Subcutaneous abdominal adipose tissue (tissue), 5 donors: ENCODE measurements around the gene MAML2.

Source experiments
- H3K27ac ChIP-seq: one replicate; pipeline ENCODE4 v1.7.0; 2013; ENCODE audit warnings: low read depth, mild to moderate bottlenecking, inconsistent platforms, low read length, moderate library complexity
- H3K27me3 ChIP-seq, 5 donors: one replicate each; pipeline ENCODE4 v1.7.0; 2013; ENCODE audit warnings: low read length in 5 of 5, inconsistent platforms in 1 of 5; ENCODE audit not compliant: control insufficient read depth in 5 of 5, insufficient read depth in 4 of 5
- H3K36me3 ChIP-seq, 5 donors: one replicate each; pipeline ENCODE4 v1.7.0; 2013; ENCODE audit warnings: low read length in 5 of 5; ENCODE audit not compliant: control insufficient read depth in 5 of 5, insufficient read depth in 5 of 5
- H3K4me1 ChIP-seq, 5 donors: one replicate each; pipeline ENCODE4 v1.7.0; 2013; ENCODE audit warnings: low read length in 5 of 5, mild to moderate bottlenecking in 3 of 5, moderate library complexity in 1 of 5; ENCODE audit not compliant: control insufficient read depth in 5 of 5, insufficient read depth in 5 of 5
- H3K4me3 ChIP-seq, 5 donors: one replicate each; pipeline ENCODE4 v1.7.0; 2013; ENCODE audit warnings: low read length in 5 of 5, low read depth in 1 of 5
- H3K9ac ChIP-seq, 5 donors: one replicate each; pipeline ENCODE4 v1.7.0; 2013; ENCODE audit warnings: low read length in 5 of 5, mild to moderate bottlenecking in 4 of 5, moderate library complexity in 3 of 5
- H3K9me3 ChIP-seq, 5 donors: one replicate each; pipeline ENCODE4 v1.7.0; 2013; ENCODE audit warnings: low read length in 5 of 5; ENCODE audit not compliant: control insufficient read depth in 5 of 5
- donor health status: healthy.
- donor health status: healthy.
- donor health status: healthy.
- donor health status: healthy.
- donor health status: healthy.

The MAML2 gene

DNA sequence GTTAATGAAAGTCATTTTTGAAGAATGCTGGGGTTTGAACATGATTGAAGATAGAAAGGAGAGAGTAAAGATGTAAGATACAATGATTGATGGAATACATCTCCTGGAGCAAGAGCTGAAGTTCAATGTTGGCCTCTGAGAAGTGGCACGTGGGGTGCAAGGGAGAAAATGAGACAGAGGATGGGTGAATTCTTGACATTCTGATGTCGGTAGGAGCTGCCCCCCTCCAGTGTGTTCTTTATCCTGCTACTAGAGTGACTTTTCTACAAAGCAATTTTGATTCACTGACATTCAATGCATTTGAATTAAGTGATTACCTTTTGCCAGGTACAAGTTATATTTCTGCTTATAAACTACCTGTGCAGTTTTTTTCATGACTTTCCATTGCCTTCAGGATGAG lies 260.1 kb downstream of the MAML2 start:
- Histone ChIP-seq H3K36me3 (no peaks in the 10 kb centered on the region), H3K27ac (no peak overlapping the region), H3K4me3 (no peak overlapping the region), H3K9ac (no peak overlapping the region), H3K4me1 (peaks cover 2 to 32% (median 24%) of the 10 kb centered on the region in 5 donors), H3K9me3 (no peaks in the 10 kb centered on the region), H3K27me3 (no peaks in the 10 kb centered on the region)

DNA sequence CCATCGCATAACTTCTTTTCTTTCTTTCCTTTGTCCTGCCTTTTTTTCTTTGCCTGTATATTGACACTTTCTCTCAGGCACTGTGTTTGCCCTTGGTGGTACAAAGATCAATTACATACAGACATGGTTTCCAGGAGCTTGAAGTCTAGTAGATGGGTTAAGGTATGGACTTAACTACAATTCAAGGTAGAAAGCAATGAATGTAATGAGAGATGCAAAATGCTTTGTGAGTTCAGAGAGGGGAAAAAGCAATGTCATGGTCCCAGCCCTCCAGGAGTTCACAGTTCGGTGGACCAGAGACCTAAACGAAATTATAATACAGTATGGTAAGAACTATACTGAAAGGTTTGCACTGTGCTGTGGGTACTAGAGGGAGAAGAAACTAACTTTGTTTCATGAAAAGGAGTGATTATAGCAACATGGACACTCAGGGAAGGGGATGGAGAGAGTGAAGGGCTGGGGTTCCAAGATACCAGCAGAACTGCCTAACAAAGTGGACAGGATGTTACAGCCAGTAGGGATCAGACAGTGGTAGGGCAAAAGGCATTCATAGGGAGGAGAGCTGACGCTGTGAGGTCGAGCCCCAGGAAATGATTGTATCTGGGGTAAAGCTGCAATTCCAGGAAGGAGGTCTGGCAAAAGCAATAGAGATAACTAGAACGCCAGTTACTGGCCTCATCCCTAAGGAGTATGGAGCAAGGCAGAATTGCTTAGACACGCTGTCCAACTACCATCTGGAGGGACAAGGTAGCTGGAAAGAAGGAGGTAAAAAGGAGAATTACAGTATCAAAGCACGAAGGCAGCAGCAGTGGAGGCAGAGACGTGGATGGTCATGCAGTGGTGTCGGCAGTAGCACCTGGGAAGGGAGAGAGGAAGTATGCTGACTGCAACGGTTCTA lies 260.7 kb downstream of the MAML2 start:
- no peaks in the 10 kb centered on the region for H3K9me3 ChIP-seq

DNA sequence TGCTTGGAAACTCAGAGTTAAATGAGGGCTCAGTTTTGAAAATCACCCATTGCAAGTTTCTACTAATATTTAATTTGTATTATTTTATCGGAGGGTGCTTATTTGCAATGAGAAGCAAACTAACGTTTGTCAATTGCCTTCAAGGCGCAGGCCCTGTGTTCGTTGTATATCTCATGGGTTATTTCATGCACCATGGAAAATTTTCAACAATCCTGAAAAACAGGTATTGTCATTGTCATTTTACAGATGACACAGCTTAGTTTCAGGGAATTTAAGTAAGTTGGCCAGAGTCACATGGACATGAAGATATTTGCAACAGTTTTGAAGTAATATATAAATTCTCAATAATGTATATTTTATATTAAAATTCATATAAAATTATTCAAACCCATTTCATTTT lies 261.4 kb downstream of the MAML2 start:
- Histone ChIP-seq H3K36me3 (no peaks in the 10 kb centered on the region), H3K9me3 (no peaks in the 10 kb centered on the region), H3K27ac (no peak overlapping the region), H3K4me3 (no peak overlapping the region), H3K4me1 (peaks cover 3 to 40% (median 30%) of the 10 kb centered on the region in 5 donors), H3K9ac (no peak overlapping the region), H3K27me3 (no peaks in the 10 kb centered on the region)

More for the DNA sequence above, 260.7 kb downstream of the MAML2 start:
- H3K36me3 ChIP-seq, result no peaks in the 10 kb centered on the region
- peak overlapping the region; percentile 4 for H3K27ac ChIP-seq
- peaks cover 2 to 34% (median 25%) of the 10 kb centered on the region in 5 donors for H3K4me1 ChIP-seq
- no peaks in the 10 kb centered on the region for H3K27me3 ChIP-seq
- peak overlapping the region in 1 of 5 donors; percentile 8 for H3K4me3 ChIP-seq
- H3K9ac ChIP-seq, result no peak overlapping the region

DNA sequence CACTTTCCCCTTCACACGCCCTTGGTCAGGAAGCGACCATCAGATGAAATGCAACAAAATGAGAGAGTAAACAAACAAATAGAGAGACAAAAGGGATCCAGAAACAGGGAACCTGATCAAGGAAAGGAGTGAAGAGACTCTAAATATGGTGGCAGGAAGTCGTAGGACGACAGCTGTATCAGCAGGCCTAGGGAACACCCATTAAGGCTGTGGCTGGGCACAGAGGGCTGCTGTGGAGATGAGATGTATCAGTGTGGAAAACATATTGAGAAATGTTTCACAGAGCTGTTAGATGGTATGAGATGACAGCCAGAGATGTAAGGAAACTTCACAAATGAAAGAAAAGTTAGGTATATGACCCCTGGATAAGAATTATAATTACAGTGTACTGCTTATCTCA lies 263.3 kb downstream of the MAML2 start:
- no peak overlapping the region for H3K4me3 ChIP-seq
- no peaks in the 10 kb centered on the region for H3K27me3 ChIP-seq
- H3K9me3 ChIP-seq, result no peaks in the 10 kb centered on the region
- H3K4me1 ChIP-seq, result peaks cover 14 to 56% (median 49%) of the 10 kb centered on the region in 5 donors
- no peak overlapping the region for H3K9ac ChIP-seq
- no peak overlapping the region for H3K27ac ChIP-seq
- no peaks in the 10 kb centered on the region for H3K36me3 ChIP-seq

DNA sequence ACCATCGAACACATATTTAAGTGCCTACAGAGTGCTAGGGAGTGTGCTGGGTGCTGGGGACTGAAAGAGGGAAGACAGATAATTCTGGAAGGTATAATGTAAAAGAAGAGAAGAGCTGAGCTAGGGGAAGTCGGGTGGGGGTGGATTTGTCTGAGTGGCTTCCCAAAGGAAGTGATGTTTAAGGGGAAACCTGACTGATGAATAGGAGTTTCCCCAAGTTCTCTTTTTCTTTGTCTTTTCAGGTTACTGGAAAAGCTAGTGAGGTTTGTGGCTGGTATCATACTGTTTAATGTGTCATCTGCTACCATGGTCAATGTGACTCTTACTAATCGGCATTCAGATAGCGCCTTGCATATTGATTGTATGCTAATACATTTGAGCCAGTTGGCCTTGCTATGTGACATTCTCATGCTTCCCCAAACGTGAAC lies 267.4 kb downstream of the MAML2 start:
- H3K27me3 ChIP-seq, result no peaks in the 10 kb centered on the region
- peak overlapping the region in 2 of 5 donors; percentile 20 to 50 for H3K9ac ChIP-seq
- peak overlapping the region; percentile 79 for H3K27ac ChIP-seq
- no peaks in the 10 kb centered on the region for H3K9me3 ChIP-seq
- peaks cover 0 to 4% (median 0%) of the 10 kb centered on the region in 5 donors for H3K36me3 ChIP-seq
- H3K4me1 ChIP-seq, result peaks cover 12 to 49% (median 41%) of the 10 kb centered on the region in 5 donors
- H3K4me3 ChIP-seq, result no peak overlapping the region

DNA sequence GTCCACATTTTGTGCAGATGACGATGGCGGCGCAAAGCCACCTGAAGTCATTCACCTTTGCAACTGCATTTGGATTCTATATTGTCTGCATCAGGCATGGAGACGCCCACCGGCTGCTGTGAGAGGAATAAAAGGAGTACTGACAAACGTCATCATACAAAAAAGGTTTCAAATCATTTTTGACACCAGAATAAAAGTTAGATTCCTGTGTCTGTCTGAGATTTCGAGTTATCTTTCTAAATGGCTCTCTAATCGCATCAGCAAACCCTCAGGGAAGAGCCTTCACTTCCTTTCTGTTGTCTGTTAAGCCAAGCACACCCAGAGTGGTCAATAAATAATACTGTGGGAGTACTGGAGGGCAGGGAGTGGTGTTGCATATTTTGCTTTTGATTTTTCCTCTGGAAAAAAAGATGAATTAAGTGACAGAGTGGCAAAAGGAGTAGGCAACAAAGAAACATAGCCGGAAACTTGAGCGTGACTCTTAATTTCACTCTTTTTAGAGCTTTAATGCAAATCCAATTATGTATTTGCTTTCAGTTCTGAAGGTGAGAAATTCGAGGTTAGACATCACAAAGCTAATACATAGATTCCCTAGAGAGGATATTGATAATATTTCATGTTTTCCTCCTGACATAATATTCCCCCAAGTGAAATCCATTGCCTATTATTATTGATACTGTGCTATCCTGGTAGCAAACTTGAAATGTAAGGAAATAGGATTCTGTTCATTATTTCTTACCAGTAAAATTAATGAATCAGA lies 268.3 kb downstream of the MAML2 start:
- Histone ChIP-seq H3K9me3 (no peaks in the 10 kb centered on the region), H3K36me3 (peaks cover 0 to 6% (median 0%) of the 10 kb centered on the region in 5 donors), H3K4me1 (peaks cover 12 to 52% (median 41%) of the 10 kb centered on the region in 5 donors), H3K4me3 (no peak overlapping the region), H3K27me3 (no peaks in the 10 kb centered on the region), H3K27ac (peak overlapping the region; percentile 79), H3K9ac (peak overlapping the region in 3 of 5 donors; percentile 20 to 50 (median 35))

DNA sequence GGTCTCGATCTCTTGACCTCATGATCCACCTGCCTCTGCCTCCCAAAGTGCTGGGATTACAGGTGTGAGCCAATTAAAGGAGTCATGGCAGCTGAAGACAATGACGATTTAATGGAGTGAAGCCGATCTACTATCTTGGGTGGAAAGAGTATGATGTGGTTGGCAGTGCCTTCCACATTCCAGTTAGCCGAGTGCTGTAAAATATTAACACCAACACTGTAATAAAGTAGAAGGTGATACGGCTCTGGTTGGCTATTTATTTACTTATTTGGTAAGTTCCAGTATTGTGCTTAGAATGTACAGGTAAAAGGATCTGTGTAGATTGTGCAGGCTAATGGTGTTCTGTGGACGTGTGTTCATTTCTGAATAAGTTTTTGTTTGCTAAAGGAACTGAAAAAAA lies 269.5 kb downstream of the MAML2 start:
- Histone ChIP-seq H3K4me3 (no peak overlapping the region), H3K36me3 (peaks cover 0 to 6% (median 0%) of the 10 kb centered on the region in 5 donors), H3K9me3 (no peaks in the 10 kb centered on the region), H3K9ac (no peak overlapping the region), H3K27ac (no peak overlapping the region), H3K27me3 (no peaks in the 10 kb centered on the region), H3K4me1 (peaks cover 12 to 49% (median 37%) of the 10 kb centered on the region in 5 donors)

DNA sequence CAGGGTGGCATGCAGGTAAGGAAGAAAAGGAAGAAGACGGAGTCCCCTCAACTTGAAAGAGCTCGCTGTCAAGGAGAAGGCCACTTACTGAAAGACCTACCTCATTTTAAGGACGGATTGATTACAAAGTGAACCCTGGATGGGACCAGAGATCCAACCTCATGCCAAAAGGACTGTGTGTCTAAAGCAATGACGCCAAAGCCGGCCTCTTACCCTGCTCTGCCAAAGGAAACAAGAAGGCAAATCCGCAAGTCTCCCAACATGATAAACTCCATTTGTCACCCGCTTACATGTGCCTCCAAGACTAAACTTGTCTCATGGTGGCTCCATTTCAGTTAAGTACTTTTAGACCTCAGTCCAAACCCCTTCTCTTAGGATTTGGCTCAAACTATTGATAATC lies 270.4 kb downstream of the MAML2 start:
- Histone ChIP-seq H3K36me3 (peaks cover 0 to 6% (median 0%) of the 10 kb centered on the region in 5 donors), H3K4me1 (peaks cover 12 to 45% (median 32%) of the 10 kb centered on the region in 5 donors), H3K9me3 (no peaks in the 10 kb centered on the region), H3K27me3 (no peaks in the 10 kb centered on the region), H3K9ac (no peak overlapping the region), H3K27ac (no peak overlapping the region), H3K4me3 (no peak overlapping the region)

DNA sequence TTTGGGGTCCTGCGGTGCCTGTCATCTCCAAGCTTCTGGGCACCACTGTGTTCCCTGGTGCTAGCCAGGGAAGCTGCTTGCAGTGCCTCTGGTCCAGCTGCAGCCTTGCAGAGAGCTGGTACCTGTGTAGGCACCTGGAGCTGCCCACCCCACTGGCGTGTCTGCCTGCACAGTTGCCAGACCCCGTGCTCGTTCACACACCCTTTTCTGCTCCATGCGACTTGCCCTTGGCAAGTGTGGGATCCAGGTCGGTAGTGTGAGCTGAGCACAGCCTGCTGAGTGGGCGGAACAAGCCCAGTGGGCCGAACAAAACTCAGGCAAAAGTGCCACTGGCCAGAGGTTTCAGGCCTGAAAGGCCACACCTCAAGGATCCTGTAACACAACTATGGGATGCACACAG lies 272.5 kb downstream of the MAML2 start:
- Histone ChIP-seq H3K27ac (no peak overlapping the region), H3K4me1 (peaks cover under 1 to 30% (median 14%) of the 10 kb centered on the region in 5 donors), H3K9ac (no peak overlapping the region), H3K4me3 (no peak overlapping the region), H3K9me3 (no peaks in the 10 kb centered on the region), H3K36me3 (peaks cover 0 to 6% (median 0%) of the 10 kb centered on the region in 5 donors), H3K27me3 (no peaks in the 10 kb centered on the region)

DNA sequence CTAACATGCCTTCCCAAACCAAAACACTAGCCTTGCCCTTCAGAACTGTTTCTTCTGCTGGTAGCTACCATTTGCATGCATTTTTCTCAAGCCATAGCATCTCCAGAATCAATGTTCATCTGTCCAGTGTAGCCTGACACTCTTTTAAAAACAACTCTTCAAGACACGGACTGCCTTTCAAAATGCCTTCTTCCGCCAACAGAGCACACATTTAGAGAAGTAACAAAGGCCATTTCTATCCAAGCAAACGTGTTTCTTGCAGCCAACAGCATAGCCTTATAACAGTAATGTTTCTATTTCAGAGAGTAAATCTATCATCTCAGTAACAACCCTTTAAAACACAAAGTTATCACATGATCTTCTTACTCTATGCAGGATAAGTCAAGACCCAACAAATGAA lies 275.8 kb downstream of the MAML2 start:
- no peak overlapping the region for H3K9ac ChIP-seq
- H3K9me3 ChIP-seq, result no peaks in the 10 kb centered on the region
- H3K27me3 ChIP-seq, result no peaks in the 10 kb centered on the region
- H3K27ac ChIP-seq, result no peak overlapping the region
- H3K4me1 ChIP-seq, result peaks cover 0 to 26% (median 5%) of the 10 kb centered on the region in 5 donors
- H3K36me3 ChIP-seq, result peaks cover 0 to 4% (median 0%) of the 10 kb centered on the region in 5 donors
- no peak overlapping the region for H3K4me3 ChIP-seq
